ENCODE data around the gene ZMIZ2. TPM values are rescaled to one million over a fixed set of nuclear protein-coding genes. Genes with fewer than 3 reads are reported as not detected.

The ZMIZ2 gene
- total and polyA plus RNA-seq, 2 experiments from 2014 or later, result 15.5 to 46.1 TPM

DNA sequence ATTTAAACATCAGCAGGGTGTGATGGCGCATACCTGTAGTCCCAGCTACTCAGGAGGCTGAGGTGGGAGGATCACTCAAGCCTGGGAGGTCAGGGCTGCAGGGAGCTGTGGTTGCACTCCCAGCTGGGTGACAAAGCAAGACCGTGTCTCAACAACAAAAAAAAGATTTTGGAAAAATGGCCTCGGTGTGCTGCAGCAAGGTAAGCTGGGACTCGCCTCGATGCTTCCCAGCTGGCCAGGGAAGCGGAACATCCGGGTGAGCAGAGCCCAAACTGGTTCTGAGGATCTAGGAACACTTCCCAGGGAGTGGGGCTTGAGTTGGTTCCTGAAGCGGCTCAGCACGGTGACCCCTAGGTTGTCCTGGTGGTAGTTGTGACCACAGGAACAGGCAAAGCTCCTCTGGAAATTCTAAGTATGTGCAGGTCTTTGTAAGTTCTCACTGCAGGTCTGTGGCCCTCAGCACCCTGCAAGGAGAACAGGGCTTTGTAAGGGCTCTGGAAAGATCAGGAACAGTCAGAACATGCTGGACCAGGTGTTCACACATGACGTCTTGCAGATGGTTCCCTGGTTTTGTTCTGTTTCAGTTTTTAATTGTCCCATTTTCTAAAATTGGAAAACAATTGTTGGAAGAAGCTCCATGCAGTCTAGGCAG, 38.6 kb upstream of the ZMIZ2 start:
- no peak overlapping the region for H3K4me3 ChIP-seq
- ATAC-seq (no peak), DNase-seq (ENCODE audit: low spot score) (no peak)
- no peak overlapping the region for H2AFZ ChIP-seq
- no peak overlapping the region for H3K4me3 Mint-ChIP-seq
- no peak for TF ChIP-seq STAT1 (IDR thresholded peaks at IDR 0.05; ENCODE audit: unreplicated experiment)
- TF ChIP-seq, protein P1, sequence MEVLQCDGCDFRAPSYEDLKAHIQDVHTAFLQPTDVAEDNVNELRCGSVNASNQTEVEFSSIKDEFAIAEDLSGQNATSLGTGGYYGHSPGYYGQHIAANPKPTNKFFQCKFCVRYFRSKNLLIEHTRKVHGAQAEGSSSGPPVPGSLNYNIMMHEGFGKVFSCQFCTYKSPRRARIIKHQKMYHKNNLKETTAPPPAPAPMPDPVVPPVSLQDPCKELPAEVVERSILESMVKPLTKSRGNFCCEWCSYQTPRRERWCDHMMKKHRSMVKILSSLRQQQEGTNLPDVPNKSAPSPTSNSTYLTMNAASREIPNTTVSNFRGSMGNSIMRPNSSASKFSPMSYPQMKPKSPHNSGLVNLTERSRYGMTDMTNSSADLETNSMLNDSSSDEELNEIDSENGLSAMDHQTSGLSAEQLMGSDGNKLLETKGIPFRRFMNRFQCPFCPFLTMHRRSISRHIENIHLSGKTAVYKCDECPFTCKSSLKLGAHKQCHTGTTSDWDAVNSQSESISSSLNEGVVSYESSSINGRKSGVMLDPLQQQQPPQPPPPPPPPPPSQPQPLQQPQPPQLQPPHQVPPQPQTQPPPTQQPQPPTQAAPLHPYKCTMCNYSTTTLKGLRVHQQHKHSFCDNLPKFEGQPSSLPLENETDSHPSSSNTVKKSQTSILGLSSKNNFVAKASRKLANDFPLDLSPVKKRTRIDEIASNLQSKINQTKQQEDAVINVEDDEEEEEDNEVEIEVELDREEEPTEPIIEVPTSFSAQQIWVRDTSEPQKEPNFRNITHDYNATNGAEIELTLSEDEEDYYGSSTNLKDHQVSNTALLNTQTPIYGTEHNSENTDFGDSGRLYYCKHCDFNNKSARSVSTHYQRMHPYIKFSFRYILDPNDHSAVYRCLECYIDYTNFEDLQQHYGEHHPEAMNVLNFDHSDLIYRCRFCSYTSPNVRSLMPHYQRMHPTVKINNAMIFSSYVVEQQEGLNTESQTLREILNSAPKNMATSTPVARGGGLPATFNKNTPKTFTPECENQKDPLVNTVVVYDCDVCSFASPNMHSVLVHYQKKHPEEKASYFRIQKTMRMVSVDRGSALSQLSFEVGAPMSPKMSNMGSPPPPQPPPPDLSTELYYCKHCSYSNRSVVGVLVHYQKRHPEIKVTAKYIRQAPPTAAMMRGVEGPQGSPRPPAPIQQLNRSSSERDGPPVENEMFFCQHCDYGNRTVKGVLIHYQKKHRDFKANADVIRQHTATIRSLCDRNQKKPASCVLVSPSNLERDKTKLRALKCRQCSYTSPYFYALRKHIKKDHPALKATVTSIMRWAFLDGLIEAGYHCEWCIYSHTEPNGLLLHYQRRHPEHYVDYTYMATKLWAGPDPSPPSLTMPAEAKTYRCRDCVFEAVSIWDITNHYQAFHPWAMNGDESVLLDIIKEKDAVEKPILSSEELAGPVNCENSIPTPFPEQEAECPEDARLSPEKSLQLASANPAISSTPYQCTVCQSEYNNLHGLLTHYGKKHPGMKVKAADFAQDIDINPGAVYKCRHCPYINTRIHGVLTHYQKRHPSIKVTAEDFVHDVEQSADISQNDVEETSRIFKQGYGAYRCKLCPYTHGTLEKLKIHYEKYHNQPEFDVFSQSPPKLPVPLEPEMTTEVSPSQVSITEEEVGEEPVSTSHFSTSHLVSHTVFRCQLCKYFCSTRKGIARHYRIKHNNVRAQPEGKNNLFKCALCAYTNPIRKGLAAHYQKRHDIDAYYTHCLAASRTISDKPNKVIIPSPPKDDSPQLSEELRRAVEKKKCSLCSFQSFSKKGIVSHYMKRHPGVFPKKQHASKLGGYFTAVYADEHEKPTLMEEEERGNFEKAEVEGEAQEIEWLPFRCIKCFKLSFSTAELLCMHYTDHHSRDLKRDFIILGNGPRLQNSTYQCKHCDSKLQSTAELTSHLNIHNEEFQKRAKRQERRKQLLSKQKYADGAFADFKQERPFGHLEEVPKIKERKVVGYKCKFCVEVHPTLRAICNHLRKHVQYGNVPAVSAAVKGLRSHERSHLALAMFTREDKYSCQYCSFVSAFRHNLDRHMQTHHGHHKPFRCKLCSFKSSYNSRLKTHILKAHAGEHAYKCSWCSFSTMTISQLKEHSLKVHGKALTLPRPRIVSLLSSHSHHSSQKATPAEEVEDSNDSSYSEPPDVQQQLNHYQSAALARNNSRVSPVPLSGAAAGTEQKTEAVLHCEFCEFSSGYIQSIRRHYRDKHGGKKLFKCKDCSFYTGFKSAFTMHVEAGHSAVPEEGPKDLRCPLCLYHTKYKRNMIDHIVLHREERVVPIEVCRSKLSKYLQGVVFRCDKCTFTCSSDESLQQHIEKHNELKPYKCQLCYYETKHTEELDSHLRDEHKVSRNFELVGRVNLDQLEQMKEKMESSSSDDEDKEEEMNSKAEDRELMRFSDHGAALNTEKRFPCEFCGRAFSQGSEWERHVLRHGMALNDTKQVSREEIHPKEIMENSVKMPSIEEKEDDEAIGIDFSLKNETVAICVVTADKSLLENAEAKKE (CRISPR knock-in tag; IDR thresholded peaks at IDR 0.05), result no peak
- TF ChIP-seq, protein P2, sequence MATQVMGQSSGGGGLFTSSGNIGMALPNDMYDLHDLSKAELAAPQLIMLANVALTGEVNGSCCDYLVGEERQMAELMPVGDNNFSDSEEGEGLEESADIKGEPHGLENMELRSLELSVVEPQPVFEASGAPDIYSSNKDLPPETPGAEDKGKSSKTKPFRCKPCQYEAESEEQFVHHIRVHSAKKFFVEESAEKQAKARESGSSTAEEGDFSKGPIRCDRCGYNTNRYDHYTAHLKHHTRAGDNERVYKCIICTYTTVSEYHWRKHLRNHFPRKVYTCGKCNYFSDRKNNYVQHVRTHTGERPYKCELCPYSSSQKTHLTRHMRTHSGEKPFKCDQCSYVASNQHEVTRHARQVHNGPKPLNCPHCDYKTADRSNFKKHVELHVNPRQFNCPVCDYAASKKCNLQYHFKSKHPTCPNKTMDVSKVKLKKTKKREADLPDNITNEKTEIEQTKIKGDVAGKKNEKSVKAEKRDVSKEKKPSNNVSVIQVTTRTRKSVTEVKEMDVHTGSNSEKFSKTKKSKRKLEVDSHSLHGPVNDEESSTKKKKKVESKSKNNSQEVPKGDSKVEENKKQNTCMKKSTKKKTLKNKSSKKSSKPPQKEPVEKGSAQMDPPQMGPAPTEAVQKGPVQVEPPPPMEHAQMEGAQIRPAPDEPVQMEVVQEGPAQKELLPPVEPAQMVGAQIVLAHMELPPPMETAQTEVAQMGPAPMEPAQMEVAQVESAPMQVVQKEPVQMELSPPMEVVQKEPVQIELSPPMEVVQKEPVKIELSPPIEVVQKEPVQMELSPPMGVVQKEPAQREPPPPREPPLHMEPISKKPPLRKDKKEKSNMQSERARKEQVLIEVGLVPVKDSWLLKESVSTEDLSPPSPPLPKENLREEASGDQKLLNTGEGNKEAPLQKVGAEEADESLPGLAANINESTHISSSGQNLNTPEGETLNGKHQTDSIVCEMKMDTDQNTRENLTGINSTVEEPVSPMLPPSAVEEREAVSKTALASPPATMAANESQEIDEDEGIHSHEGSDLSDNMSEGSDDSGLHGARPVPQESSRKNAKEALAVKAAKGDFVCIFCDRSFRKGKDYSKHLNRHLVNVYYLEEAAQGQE (IDR thresholded peaks at IDR 0.05; ENCODE audit: unreplicated experiment), result no peak
- TF ChIP-seq CREB1 (CRISPR knock-in tag; IDR thresholded peaks at IDR 0.05; ENCODE audit: low read depth), result no peak
- no peak for TF ChIP-seq EZH2 (IDR thresholded peaks at IDR 0.05; ENCODE audit: low read depth, unreplicated experiment)
- no peak for TF ChIP-seq EZH2phosphoT487 (IDR thresholded peaks at IDR 0.05; ENCODE audit: unreplicated experiment)
- no peak for TF ChIP-seq JUNB (IDR thresholded peaks at IDR 0.05; ENCODE audit: unreplicated experiment)
- TF ChIP-seq NANOG (IDR thresholded peaks at IDR 0.05; ENCODE audit: borderline replicate concordance), result no peak
- no peak for TF ChIP-seq ZNF114 (CRISPR knock-in tag; IDR thresholded peaks at IDR 0.05)
- no peak for TF ChIP-seq ZNF331 (CRISPR knock-in tag; IDR thresholded peaks at IDR 0.05; ENCODE audit: low read depth)
- TF ChIP-seq, protein P3, sequence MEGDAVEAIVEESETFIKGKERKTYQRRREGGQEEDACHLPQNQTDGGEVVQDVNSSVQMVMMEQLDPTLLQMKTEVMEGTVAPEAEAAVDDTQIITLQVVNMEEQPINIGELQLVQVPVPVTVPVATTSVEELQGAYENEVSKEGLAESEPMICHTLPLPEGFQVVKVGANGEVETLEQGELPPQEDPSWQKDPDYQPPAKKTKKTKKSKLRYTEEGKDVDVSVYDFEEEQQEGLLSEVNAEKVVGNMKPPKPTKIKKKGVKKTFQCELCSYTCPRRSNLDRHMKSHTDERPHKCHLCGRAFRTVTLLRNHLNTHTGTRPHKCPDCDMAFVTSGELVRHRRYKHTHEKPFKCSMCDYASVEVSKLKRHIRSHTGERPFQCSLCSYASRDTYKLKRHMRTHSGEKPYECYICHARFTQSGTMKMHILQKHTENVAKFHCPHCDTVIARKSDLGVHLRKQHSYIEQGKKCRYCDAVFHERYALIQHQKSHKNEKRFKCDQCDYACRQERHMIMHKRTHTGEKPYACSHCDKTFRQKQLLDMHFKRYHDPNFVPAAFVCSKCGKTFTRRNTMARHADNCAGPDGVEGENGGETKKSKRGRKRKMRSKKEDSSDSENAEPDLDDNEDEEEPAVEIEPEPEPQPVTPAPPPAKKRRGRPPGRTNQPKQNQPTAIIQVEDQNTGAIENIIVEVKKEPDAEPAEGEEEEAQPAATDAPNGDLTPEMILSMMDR (conservative IDR thresholded peaks at IDR 0.05; ENCODE audit: low read depth in 2 of 2), result no peak
- TF ChIP-seq, protein P4, sequence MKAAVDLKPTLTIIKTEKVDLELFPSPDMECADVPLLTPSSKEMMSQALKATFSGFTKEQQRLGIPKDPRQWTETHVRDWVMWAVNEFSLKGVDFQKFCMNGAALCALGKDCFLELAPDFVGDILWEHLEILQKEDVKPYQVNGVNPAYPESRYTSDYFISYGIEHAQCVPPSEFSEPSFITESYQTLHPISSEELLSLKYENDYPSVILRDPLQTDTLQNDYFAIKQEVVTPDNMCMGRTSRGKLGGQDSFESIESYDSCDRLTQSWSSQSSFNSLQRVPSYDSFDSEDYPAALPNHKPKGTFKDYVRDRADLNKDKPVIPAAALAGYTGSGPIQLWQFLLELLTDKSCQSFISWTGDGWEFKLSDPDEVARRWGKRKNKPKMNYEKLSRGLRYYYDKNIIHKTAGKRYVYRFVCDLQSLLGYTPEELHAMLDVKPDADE (IDR thresholded peaks at IDR 0.05), result no peak
- H3F3A ChIP-seq (replicated peaks; ENCODE audit: low read depth), result no peaks in the 10 kb centered on the region
- no peaks in the 10 kb centered on the region for H3K4me1 ChIP-seq (ENCODE audit: insufficient read depth)
- no peaks in the 10 kb centered on the region for H3K79me2 ChIP-seq (replicated peaks; ENCODE audit: insufficient read depth)
- peaks cover 14% of the 10 kb centered on the region for H3K36me3 Mint-ChIP-seq (ENCODE audit: low read depth)
- peaks cover 3% of the 10 kb centered on the region; the same call in 2 of the 3 replicates for H3K4me1 Mint-ChIP-seq
- H3K9me3 Mint-ChIP-seq, result no peaks in the 10 kb centered on the region; the same call in 2 of the 3 replicates
- H4K20me1 ChIP-seq (replicated peaks; ENCODE audit: insufficient read depth), result no peaks in the 10 kb centered on the region; the same call in 1 of the 2 replicates
- no peak overlapping the region for H3K4me2 ChIP-seq
- peaks cover 17% of the 10 kb centered on the region for H3K27me3 Mint-ChIP-seq (ENCODE audit: insufficient read depth, low read depth, poor library complexity)
- no peaks in the 10 kb centered on the region for H3K27me3 ChIP-seq (ENCODE audit: insufficient read depth)
- peak overlapping the region; percentile 46; the same call in 1 of the 2 replicates for H3K27ac Mint-ChIP-seq
- H3K27ac ChIP-seq (ENCODE audit: low read depth), result no peak overlapping the region
- H3K36me3 ChIP-seq (ENCODE audit: insufficient read depth), result no peaks in the 10 kb centered on the region
- H3K9me2 ChIP-seq (ENCODE audit: insufficient read depth), result no peaks in the 10 kb centered on the region

Measured in GM23338 (cell line).